Kidney (tissue), 14 donors: ENCODE measurements around the gene DPP10. TPM values are rescaled to one million over a fixed set of nuclear protein-coding genes. Genes with fewer than 3 reads are reported as not detected.

ENCODE experiments used
- DNase-seq, 5 donors: peaks; one replicate each; pipeline ENCODE4 v3.0.0-alpha.2; 2013 to 2020
- FAIRE-seq: peaks from 2 replicates; lab custom pipeline; 2012; peaks lifted over from hg19 to GRCh38; lab: Jason Lieb, UNC
- H3K27ac ChIP-seq, 2 donors: one replicate each; pipeline ENCODE4 v1.7.0; 2013; ENCODE audit warnings: low read depth in 2 of 2, low read length in 2 of 2, inconsistent platforms in 1 of 2
- H3K27me3 ChIP-seq: one replicate; pipeline ENCODE4 v1.7.1; 2013; ENCODE audit warnings: low read length, inconsistent platforms; ENCODE audit not compliant: control insufficient read depth, insufficient read depth
- H3K36me3 ChIP-seq, 3 donors: one replicate each; pipeline versions ENCODE4 v1.7.0 to v1.7.1; 2013; ENCODE audit warnings: low read length in 3 of 3, control low read depth in 1 of 3, inconsistent platforms in 1 of 3; ENCODE audit not compliant: insufficient read depth in 3 of 3, control insufficient read depth in 2 of 3
- H3K4me1 ChIP-seq, 3 donors: one replicate each; pipeline versions ENCODE4 v1.7.0 to v1.7.1; 2013; ENCODE audit warnings: low read length in 3 of 3, inconsistent platforms in 1 of 3, low read depth in 1 of 3; ENCODE audit not compliant: control insufficient read depth in 2 of 3, insufficient read depth in 2 of 3
- H3K4me3 ChIP-seq, 3 donors: one replicate each; pipeline versions ENCODE4 v1.7.0 to v1.8.1; 2013; ENCODE audit warnings: low read length in 3 of 3, control low read depth in 1 of 3, inconsistent platforms in 1 of 3
- H3K9ac ChIP-seq, 3 donors: one replicate each; pipeline versions ENCODE4 v1.7.0 to v1.7.1; 2013; ENCODE audit warnings: low read length in 3 of 3, control low read depth in 1 of 3, inconsistent platforms in 1 of 3
- H3K9me3 ChIP-seq, 3 donors: one replicate each; pipeline versions ENCODE4 v1.7.0 to v1.7.1; 2013; ENCODE audit warnings: low read length in 3 of 3, control low read depth in 1 of 3, inconsistent platforms in 1 of 3; ENCODE audit not compliant: control insufficient read depth in 2 of 3, insufficient read depth in 1 of 3
- CTCF ChIP-seq: IDR thresholded peaks from 3 replicates; pipeline ENCODE4 v1.5.1; 2012; ENCODE audit warnings: mild to moderate bottlenecking, moderate library complexity, borderline replicate concordance; ENCODE audit not compliant: insufficient read depth; ENCODE audit errors: extremely low read depth
- intact Hi-C: fragments of 100-400 bp; cut with DNase I; formaldehyde crosslinking; loops from one replicate; pipeline ENCODE4 v1.11.1; 2022
- polyA plus RNA-seq: library from polyadenylated mRNA; stranded (reverse); fragments of 350-450 nt; fragmentation: Illumina TruSeq; extraction: RNeasy Lipid Tissue Mini Kit (QIAGEN cat#74804); gene quantifications from one replicate; pipeline ENCODE4 v1.2.3, GENCODE V29; 2014; ENCODE audit warnings: low read depth, low replicate concordance; ENCODE audit not compliant: insufficient read depth
- total RNA-seq: library from RNA; stranded (reverse); fragmentation: NEBNext Ultra II Directional; extraction: Animal tissue kit (Norgen Biotek cat#: 25700); gene quantifications from one replicate; pipeline ENCODE4 v1.2.1, GENCODE V29; 2021
- donor health status: control.
- donor health status: control.
- donor health status: control.
- donor health status: control.
- donor health status: control.
- donor health status: DM: yes; HTN: yes; CAD: no.
- donor health status: Normal renal cell carcinoma (clear cell type).

Gene DPP10
- total and polyA plus RNA-seq, 2 donors from 2014 or later: 0.67 TPM; not detected in 1

GRCh38 chr2:114933671-114934241 lies 491.3 kb downstream of the DPP10 start:
- H3K9ac ChIP-seq: no peak overlapping the region
- H3K36me3 ChIP-seq: no peaks in the 10 kb centered on the region
- no peak for DNase-seq
- H3K4me3 ChIP-seq: no peak overlapping the region
- no peak for TF ChIP-seq CTCF
- intact Hi-C loops: no loop called here
- no peaks in the 10 kb centered on the region for H3K4me1 ChIP-seq
- no peaks in the 10 kb centered on the region for H3K27me3 ChIP-seq
- peaks cover 0 to 11% (median 0%) of the 10 kb centered on the region in 3 donors for H3K9me3 ChIP-seq
- no peak overlapping the region for H3K27ac ChIP-seq
- FAIRE-seq: no peak

DNA sequence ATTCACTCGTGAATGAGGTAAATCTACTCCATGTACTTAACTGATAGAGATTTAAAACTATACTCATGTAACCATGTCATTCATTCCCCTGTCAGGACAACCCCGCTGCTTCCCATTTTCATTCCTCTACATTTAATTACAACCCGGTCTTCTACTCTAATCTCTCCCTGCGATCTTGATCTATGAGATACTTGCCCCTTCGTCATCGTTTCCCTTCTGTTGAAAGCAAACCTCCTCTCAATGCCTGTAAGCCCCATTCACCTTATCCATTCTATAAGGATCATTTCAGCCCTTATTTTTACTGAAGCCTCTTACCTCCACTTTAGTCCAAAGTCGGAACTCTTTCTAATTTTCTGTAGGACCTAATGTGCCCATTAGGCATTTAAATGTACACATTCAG lies 492.6 kb downstream of the DPP10 start:
- FAIRE-seq: no peak
- H3K27me3 ChIP-seq: no peaks in the 10 kb centered on the region
- no peaks in the 10 kb centered on the region for H3K36me3 ChIP-seq
- no peak for DNase-seq
- H3K4me3 ChIP-seq: no peak overlapping the region
- TF ChIP-seq CTCF: no peak
- intact Hi-C loops: no loop called here
- peaks cover 0 to 5% (median 0%) of the 10 kb centered on the region in 3 donors for H3K9me3 ChIP-seq
- no peak overlapping the region for H3K27ac ChIP-seq
- H3K4me1 ChIP-seq: no peaks in the 10 kb centered on the region
- H3K9ac ChIP-seq: no peak overlapping the region

GRCh38 chr2:114937366-114937930 lies 495.0 kb downstream of the DPP10 start:
- H3K4me3 ChIP-seq: no peak overlapping the region
- FAIRE-seq: no peak
- intact Hi-C loops: no loop called here
- no peaks in the 10 kb centered on the region for H3K4me1 ChIP-seq
- H3K9ac ChIP-seq: no peak overlapping the region
- H3K9me3 ChIP-seq: no peaks in the 10 kb centered on the region
- no peak overlapping the region for H3K27ac ChIP-seq
- H3K36me3 ChIP-seq: no peaks in the 10 kb centered on the region
- no peaks in the 10 kb centered on the region for H3K27me3 ChIP-seq
- TF ChIP-seq CTCF: no peak
- DNase-seq: peak in 1 of 5 donors; percentile 1
